Measurements from ENCODE around the gene PDE4D.
"Not testable (repeated sequence)": the region's sequence is repeated elsewhere in the genome, so short reads cannot be mapped to it uniquely, and the experiment has no call there.

PDE4D gene

DNA sequence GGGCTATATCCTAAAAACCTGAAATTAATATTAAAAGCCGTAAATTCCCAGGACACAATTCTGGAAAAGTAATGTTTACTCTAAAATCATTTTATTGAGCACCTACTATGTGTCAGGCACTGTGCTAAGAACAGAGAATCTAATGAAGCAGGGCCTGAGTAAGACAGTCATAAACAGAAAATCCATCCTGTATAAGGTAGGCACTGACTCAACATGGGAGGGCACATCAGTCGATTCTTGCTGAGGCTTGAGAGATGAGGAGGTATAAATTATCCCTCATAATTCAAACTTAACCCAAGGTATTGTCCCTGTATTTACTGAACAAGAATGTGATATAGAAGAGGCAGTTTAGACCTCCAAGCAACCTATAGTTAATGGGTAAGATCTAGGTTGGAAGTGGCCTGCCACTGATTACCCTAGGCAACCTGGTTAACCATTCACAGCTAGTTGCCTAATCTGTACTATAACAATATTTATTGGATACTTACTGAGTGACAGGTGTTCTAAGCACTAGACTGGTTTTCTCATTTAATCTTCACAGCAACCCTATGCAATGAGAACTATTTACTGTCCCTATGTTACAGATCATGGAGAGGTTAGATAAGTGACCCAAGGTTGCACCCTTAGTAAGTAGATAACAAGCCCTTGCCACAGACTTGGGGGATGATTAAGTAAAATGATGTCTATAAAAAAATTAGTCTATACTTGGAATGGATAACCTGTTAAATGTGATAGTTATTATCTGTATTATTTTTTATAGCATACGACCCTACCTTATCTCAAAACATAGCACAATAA is 317.7 kb downstream of the PDE4D start:
- Histone ChIP-seq H3K36me3 (no peaks in the 10 kb centered on the region), H3K27me3 (no peaks in the 10 kb centered on the region), H3K9me3 (no peaks in the 10 kb centered on the region), H3K4me1 (no peaks in the 10 kb centered on the region), H3K4me3 (ENCODE audit: low read depth, low read length) (no peak overlapping the region)
- TF ChIP-seq, protein P1, sequence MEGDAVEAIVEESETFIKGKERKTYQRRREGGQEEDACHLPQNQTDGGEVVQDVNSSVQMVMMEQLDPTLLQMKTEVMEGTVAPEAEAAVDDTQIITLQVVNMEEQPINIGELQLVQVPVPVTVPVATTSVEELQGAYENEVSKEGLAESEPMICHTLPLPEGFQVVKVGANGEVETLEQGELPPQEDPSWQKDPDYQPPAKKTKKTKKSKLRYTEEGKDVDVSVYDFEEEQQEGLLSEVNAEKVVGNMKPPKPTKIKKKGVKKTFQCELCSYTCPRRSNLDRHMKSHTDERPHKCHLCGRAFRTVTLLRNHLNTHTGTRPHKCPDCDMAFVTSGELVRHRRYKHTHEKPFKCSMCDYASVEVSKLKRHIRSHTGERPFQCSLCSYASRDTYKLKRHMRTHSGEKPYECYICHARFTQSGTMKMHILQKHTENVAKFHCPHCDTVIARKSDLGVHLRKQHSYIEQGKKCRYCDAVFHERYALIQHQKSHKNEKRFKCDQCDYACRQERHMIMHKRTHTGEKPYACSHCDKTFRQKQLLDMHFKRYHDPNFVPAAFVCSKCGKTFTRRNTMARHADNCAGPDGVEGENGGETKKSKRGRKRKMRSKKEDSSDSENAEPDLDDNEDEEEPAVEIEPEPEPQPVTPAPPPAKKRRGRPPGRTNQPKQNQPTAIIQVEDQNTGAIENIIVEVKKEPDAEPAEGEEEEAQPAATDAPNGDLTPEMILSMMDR (IDR thresholded peaks at IDR 0.05; ENCODE audit: low read depth, low read length): no peak
- DNase-seq: no peak

- H3K27me3 ChIP-seq; H3K4me3 ChIP-seq (ENCODE audit: low read depth, low read length); DNase-seq; H3K4me1 ChIP-seq; H3K9me3 ChIP-seq; H3K36me3 ChIP-seq: not testable (repeated sequence)
Measured at GRCh38 chr5:59573509-59573908, 320.0 kb downstream of the PDE4D start.

DNA sequence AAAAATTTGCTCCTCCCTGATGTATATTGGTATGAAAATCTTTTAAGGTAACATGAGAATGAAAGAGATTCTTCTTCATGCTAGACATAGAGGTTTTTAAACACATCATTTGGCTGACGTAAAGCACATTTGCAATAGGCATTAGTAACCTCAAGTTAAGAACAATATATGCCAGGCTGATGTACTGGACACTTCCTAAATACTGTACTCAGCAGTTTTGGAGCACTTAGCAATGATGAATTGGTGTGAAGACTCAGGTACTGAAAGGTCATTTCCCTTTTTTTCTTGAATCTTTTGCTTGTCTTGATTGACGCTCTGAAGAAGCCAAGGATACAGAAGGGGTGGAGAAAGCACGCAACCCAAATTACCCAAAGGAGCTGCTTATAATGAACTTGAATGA is 322.5 kb downstream of the PDE4D start:
- DNase-seq: no peak
- H3K36me3 ChIP-seq: no peaks in the 10 kb centered on the region
- H3K4me1 ChIP-seq: no peaks in the 10 kb centered on the region
- no peaks in the 10 kb centered on the region for H3K9me3 ChIP-seq
- no peaks in the 10 kb centered on the region for H3K27me3 ChIP-seq
- TF ChIP-seq, protein P1 (IDR thresholded peaks at IDR 0.05; ENCODE audit: low read depth, low read length): no peak
- no peak overlapping the region for H3K4me3 ChIP-seq (ENCODE audit: low read depth, low read length)

DNA sequence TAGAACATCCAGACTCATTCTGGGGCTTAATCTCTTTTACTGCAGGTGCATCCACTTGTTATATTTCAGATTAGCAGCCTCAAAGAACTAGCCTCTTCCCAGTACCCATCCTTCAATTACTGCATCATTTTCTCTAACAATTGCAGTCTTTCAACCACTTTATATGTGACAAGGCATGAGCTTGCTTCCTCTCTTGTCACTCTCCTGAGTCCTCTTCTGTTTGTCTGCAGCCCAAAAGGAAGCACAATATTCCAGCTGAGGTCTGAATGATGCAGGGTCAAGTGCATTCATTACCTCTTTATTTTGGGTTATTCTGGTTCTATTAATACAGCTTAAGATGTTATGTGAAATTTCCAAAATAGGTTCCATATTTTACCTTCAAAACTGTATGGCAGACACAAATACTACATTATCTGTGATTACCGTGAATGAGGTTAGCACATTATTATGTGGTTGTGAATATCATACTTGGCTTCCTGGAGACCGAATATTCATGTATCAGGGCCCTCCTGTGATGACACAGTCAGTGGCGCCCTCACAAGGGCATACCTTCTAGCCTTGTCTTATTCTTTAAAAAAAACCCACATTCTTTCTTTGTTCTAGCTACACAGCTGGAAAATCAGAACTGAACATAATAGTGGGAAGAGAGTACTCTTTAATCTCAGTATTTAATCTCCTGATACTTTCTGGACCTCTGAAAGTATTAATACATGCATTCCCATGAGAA is 323.8 kb downstream of the PDE4D start:
- no peaks in the 10 kb centered on the region for H3K9me3 ChIP-seq
- H3K4me1 ChIP-seq: no peaks in the 10 kb centered on the region
- DNase-seq: no peak
- no peaks in the 10 kb centered on the region for H3K27me3 ChIP-seq
- no peaks in the 10 kb centered on the region for H3K36me3 ChIP-seq
- TF ChIP-seq, protein P1 (IDR thresholded peaks at IDR 0.05; ENCODE audit: low read depth, low read length): no peak
- H3K4me3 ChIP-seq (ENCODE audit: low read depth, low read length): no peak overlapping the region

DNA sequence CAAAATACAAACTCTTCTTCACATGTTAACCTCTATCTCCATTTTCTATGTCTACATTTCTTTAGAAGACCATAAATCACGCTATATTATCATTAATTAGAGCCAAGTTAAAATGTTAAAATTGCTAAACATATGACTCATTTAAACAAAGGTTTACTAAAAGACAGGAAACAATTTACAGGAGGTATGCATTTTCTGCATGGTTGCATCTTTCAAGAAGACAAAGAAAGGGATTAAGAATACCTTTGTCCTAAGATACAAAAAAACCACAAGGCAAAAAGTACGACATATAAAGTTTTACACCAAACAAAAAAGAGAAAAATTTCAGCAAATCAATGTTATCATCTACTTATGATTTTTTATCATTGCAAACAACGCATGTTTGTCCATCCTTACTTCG is 324.4 kb downstream of the PDE4D start:
- Histone ChIP-seq H3K27me3 (no peaks in the 10 kb centered on the region), H3K9me3 (no peaks in the 10 kb centered on the region), H3K4me1 (no peaks in the 10 kb centered on the region), H3K4me3 (ENCODE audit: low read depth, low read length) (no peak overlapping the region), H3K36me3 (no peaks in the 10 kb centered on the region)
- TF ChIP-seq, protein P1 (IDR thresholded peaks at IDR 0.05; ENCODE audit: low read depth, low read length): no peak
- DNase-seq: no peak

DNA sequence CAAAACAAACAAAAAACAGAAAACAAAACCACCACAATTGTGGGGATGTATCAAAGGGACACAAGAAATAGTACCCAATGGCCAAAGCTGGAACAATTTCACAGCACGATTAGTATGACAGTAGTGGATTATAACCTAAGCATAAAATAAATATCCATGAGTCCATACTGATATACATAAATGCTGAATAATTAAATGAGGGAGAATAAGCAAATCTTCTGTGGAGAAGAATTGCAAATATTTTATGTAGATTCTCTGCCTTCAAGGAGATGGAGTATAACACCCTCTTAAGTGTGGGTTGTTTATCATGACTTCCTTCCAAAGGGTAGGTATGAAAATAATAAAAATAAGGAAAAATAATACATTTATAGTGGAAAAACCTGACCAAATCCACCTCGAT is 325.4 kb downstream of the PDE4D start:
- TF ChIP-seq, protein P1 (IDR thresholded peaks at IDR 0.05; ENCODE audit: low read depth, low read length): no peak

More for the DNA sequence above, 325.4 kb downstream of the PDE4D start:
- H3K4me1 ChIP-seq: no peaks in the 10 kb centered on the region
- DNase-seq: no peak
- H3K27me3 ChIP-seq: no peaks in the 10 kb centered on the region
- H3K36me3 ChIP-seq: no peaks in the 10 kb centered on the region
- no peak overlapping the region for H3K4me3 ChIP-seq (ENCODE audit: low read depth, low read length)
- H3K9me3 ChIP-seq: no peaks in the 10 kb centered on the region

Data from BE2C (cell line).